ENCODE results near the gene RACGAP1.

DNA sequence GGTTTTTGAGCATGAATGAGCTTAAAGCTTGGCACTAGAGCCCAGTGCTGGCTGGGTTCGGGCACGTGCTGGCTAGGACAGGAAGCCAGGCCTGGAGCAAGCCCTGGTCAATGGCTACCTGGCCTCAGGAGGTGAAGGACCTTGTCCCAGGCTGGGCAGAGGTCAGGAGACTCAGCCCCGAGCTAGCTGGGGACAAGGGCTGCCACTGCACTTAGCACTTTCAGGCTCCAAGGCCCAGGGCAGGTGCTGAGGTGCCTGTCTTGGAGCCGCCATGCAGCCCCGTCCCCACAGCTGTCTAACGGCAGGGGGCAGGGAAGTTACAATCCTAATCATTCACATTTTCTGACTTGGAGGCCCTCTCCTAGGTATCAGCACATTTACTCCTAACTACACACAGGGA, 56.8 kb downstream of the RACGAP1 start:
- TF ChIP-seq, protein P1, sequence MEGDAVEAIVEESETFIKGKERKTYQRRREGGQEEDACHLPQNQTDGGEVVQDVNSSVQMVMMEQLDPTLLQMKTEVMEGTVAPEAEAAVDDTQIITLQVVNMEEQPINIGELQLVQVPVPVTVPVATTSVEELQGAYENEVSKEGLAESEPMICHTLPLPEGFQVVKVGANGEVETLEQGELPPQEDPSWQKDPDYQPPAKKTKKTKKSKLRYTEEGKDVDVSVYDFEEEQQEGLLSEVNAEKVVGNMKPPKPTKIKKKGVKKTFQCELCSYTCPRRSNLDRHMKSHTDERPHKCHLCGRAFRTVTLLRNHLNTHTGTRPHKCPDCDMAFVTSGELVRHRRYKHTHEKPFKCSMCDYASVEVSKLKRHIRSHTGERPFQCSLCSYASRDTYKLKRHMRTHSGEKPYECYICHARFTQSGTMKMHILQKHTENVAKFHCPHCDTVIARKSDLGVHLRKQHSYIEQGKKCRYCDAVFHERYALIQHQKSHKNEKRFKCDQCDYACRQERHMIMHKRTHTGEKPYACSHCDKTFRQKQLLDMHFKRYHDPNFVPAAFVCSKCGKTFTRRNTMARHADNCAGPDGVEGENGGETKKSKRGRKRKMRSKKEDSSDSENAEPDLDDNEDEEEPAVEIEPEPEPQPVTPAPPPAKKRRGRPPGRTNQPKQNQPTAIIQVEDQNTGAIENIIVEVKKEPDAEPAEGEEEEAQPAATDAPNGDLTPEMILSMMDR (IDR thresholded peaks at IDR 0.05; ENCODE audit: insufficient read depth, low read length), result no peak
- no peak for TF ChIP-seq GABPA (IDR thresholded peaks at IDR 0.05; ENCODE audit: low read depth)

All from HL-60 (cell line).